Cerebellar nuclear complex (tissue), 1 donor: ENCODE results near the gene SIL1.

Source experiments
- DNase-seq, 2 experiments: peaks; one replicate each; lab custom pipeline; 2025; lab: John Stamatoyannopoulos, UW

Gene SIL1

DNA sequence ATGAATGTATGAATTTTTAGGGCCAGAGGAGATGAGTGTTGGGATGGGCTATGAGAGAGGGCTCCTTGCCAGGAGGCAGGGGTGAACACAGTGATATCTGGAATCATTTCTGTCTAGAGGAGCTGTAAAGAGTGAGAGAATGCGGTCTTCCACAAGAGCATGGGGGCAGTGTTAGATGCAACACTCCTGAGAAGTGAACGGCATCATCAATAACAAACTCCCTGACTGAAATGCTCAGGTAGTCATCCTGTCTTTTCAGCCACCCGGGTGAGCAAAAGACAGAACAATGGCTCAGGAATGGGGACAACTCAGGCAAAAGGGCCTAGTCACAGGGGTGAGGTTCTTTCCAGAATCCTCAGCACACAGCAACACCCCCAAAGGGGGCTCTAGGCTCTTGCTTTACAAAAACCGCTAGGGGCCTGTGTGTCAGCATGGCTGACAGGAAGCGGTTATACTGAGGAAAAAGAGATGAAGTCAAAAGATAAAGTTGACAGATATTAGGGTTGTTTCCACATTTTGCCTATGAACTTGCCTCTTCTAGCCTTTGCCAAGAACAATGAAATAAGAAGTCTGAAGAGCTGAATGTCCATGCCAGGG is 218.4 kb downstream of the SIL1 start:
- DNase-seq = no peak

DNA sequence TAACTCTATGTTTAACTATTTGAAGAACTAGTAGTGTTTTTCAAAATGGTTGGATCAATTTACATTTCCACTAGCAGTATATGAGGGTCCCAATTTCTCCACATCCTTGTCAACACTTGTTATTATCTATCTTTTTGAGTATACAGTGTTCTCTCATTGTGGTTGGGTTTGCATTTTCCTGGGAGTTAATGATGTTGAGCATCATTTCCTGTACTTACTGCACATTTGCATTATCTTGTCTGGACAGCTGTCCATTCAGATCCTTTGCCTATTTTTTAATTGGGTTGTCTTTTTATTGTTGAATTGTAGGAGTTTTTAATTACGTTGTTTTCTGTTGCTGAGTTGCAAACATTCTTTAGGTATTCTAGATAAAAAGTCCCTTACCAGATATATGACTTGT is 219.6 kb downstream of the SIL1 start:
- no peak for DNase-seq

DNA sequence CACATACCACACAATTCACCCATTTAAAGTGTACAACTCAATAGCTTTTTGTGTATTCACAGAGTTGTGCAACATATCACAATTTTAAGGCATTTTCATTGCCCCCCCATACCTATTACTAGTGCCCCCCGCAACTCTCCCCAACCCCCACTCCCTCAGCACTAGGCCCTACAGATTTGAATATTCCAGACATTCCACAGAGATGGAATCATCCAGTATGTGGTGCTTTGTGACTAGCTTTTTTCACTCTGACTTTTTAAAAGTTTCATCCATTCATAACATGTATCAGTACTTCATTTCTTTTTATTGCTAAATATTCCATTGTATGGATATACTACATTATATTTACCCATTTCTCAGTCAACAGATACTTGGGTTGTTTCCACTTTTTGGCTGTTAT is 220.1 kb downstream of the SIL1 start:
- DNase-seq = no peak

DNA sequence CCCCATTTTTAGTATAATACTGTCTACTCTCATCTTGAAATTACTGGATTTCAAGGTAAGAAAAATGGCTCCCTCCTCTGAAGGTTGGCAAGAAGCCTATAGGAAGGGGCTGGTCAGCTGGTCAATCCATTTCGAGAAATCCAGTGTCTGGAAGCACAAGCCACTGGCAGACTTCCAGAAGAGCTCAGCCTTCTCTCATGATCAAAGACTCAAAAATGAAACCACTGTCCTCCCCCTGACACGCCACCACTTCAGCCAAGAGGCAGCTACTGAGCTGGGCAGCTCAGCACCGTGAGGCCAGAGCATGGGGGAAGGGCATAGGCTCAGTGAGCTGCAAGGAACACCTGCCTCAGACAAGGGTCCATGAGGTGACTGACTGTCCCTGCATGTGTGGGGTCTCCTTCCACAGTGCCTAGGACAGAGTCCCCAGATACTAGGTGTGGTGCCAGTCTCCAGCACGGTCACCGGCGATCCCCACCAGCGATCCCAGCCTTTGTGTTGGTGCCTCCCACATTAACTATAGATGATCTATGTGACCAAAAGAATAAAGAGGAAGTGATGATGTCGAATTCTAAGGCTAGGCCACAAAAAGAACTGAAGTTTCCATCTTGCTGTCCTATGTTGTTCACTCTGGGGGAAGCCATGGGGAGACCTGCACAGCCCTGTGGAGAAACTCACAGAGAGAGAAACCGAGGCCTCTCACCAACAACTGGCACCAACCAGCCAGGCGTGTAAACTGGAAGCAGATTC is 222.9 kb downstream of the SIL1 start:
- no peak for DNase-seq

DNA sequence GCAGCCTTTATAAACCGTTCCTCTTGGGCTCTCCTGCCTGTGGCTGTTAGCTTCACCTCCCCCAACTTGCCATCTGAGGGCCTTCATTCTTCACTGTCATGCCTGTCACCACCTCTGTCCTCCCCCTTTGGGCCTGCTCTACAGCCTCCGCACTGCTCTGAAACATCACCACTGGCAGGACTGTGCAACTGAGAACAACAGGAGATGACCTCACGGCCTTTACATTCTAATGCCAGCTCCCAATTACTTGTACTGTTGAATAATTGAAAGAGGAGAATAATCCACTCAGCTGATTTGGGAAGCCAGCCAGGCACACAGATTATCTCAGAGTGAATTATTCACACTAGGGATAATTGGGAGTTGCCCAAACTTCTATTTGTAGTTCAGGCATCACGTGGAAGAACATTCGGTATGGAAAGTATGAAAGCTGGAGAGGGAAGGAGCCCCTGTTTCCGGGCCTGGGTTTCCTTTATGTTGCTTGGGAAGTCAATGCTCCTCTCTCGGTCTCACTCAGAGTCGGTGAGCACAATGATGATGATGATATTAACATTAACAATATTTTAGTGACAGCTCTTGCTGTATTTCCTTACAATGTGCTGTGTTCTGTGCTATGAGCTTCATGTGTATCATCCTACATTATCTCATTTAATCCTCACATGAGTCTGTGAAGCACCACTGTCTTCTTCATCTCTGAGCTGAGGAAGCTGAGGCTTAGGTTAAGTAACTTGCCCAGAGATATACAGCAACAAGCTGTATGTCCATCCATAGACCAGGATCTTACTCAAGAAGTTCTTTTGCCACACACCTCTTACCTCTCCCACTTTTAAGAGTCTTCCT is 223.7 kb downstream of the SIL1 start:
- DNase-seq = peak in 1 of 2 experiments; percentile 3

DNA sequence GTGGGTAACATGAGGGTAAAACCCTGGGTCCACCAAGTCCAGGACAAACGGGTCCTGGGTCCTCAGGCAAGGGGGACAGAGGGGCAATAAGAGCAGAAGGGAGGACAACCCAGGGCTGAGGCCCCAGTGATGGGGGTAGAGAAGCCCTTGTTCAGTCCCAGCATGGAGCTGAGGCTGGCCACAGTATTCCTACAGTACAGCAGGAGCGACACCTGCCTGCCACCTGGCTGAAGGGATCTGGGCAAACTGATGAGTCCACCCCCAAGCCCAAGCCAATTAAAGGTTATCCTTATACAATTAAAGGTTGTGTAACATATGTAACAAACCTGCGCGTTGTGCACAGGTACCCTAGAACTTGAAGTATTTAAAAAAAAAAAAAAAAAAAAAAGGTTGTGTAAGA is 225.3 kb downstream of the SIL1 start:
- no peak for DNase-seq

DNA sequence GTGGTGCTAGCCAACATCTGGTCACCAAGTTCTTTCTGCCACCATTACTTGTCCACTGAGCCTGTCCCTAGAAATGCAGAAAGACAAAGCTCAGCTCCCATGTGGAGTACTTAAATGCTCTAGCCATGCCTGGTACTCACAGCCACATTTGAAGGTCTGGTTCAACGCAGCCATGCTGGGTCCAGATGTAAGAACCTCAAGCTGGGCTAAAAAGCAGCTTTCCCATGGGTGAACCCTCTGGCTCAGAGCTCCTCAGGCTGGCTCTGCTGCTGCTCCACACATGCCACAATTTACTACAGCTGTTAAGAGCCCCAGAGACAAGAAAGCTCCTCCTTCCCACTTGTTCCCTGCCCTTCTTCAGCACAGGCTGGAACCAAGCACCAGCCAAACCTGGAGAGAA is 225.9 kb downstream of the SIL1 start:
- DNase-seq = no peak

DNA sequence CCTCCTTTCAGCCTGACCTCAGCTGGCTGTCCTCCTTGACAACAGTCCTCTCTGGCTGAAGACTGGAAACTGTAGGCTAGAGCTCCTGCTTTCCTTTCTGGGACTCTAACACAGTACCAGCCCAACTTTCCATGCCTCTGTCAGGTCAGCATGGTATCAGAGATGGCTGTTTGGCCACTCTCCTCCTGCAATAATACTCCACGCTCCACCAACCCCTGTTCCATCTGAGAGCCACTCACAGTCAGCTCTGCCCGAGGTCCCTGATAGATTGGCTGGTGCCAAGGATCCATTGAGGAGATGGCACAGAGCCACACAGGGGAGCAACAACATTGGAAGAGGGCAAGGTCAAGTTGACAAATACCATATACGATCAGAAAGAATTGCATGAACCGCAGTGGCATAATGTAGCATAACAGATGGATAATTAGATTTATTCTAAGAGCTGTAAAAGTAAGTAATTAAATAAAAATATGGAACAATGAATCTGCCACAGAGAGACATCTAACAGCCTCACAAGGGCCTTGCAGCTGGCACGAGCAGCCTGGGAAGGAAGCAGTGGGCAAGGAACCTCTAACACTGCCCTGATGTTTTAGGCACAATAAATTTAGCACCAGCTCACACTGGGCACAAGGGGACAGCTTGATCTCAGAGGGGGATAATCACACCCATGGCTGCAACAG is 228.7 kb downstream of the SIL1 start:
- DNase-seq = no peak

DNA sequence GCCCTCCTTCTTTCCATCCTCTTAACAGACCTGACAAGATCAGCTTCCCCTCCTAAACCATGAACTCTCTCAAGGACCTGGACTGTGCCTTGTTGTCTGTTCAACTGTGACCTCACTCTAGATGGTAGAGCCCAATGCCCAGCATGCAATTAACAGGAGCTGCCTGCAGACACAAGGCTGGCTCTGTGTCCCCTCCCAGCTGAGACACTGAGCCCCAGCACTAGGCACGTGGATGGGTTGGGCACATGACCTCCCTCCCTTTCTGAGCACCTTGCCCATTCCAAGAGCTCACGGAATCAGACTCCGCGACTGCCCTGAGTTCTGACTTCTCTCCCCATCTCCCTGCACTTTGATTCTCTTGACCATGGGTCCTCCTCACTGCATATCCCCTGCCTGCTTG is 229.6 kb downstream of the SIL1 start:
- DNase-seq = no peak

DNA sequence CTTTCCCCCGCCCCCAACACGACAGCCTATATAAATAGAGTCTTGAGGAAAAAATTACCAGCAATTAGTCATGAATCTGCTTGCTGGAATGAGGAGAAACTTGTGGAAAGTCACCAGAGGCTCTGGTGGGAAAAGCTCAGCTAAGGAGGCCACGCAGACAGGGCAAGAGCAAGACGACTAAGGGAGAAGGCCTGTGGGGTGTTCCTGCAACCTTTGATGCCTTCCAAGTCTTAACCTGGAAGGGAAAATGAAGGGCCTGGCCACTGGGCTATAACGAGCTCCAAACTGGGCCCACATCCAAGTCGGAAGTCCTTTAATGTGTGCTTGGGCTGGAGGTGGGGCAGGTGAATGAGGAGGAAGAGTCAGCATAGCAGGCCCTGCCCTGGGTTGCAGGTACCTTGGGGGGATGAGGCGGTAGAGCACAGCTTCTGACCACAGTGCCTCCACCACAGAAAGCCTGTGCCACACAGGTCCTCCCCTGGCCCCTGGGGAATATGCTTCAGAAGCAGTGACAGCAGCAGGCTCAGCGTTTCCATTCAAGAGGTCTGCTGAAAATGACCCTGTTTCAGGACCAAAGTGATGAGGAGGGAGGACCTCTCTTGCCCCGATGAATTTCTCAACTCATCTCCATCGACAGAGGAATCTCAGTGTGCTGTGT is 230.2 kb downstream of the SIL1 start:
- DNase-seq = no peak

DNA sequence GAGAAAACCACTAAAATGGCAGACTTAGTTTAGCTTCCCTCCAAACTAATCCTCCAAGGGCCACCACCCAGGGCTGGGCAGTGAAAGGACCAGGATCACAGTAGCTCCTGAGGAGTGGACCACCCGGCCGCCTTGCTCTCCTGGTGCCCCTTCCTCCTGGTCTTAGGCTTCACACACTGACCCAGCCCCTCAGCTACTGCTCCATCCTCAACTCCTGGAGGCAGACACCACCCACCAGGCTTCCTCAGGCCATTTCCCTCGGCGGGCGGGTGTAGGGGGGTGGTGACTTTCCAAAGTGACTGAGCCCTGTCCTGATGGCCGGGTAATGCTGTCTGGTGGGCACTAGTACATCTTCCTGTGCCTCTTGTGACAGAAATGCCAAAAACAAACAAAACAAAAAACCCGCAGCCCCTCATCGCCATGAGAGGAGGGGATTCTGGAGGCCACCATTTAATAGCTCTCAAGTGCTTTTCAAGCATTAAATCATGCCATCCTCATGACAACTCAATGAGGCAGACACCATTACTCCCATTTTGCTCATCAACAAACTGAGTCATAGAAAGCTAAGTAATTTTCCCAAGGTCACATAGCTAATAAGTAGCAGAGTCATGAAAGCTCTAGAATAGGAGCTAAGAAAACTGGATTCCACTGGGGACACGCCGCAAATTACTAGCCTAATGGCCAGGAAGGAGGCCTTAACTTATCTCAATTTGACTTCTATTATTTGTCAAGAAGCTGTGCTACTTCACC is 231.8 kb downstream of the SIL1 start:
- no peak for DNase-seq

DNA sequence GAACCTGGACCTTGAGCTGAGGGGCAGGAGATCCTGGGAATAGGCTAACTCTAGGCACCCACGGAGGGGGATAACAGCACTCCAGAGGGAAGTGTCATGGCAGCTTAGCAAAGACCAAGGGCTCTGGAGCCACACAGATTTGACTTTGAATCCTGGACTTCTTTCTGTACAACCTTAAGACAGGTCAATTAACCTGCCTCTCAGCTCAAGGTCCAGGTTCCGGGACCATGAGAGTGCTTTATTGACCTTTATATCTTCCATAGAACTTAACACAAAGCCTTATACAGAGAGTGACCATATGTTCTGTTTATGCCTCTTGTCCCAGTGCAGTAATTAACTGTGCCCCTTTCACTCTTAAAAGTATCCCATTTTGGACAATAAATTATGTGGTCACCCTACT is 232.5 kb downstream of the SIL1 start:
- no peak for DNase-seq

DNA sequence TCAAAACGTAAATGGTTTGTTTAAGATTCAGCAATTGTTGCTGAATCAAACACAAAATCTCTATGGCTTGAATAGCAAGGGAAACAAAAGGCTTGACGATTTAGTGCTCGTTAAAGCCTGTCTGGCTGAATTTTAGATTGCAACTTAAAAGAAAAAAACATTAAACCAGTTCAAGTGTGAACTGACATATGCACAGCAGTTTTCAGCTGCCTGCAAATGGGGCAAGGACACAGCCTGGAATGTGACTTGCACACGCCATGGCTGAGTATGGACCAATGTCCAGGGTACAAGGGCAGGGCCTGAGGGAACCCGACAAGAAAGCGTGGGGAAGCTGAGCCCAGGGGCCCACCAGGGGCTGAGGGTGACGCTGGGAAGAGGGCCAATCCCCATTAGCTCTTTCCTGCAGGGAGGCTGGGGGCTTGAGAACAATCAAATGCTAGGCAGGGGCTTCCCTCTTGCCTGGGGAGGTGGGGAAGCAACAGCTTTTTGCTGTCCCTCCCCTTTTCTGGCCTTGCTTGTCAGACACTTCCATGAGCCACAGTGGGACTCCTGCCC is 233.4 kb downstream of the SIL1 start:
- DNase-seq = no peak

DNA sequence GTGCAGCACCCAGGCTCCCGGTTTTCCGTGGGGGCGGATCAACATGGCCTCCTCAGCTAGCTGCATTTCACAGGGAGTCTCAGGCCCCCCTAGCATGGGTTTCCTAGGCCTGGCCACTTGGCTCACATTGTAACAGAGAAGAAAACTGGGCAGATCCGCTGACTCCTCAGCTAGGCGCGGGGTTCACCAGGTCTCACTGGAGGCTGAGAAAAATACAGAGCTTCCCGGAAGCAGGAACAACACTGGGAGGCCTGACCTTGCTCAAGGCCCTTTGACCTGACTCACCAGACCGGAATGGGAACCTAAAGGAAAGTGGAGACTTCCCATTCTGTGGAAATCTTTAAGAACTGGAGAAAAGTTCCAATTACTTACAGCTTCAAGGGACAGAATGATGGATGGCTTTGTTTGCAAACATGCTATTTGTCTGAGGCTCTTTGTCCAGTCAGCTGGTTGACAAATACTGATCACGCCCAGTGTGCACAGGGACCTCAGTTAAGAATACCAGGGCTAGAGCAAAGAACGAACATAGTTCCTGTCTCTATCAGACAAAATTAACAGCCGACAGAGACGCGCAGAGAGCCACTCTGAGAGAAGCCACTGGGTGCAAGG is 234.3 kb downstream of the SIL1 start:
- DNase-seq = no peak

DNA sequence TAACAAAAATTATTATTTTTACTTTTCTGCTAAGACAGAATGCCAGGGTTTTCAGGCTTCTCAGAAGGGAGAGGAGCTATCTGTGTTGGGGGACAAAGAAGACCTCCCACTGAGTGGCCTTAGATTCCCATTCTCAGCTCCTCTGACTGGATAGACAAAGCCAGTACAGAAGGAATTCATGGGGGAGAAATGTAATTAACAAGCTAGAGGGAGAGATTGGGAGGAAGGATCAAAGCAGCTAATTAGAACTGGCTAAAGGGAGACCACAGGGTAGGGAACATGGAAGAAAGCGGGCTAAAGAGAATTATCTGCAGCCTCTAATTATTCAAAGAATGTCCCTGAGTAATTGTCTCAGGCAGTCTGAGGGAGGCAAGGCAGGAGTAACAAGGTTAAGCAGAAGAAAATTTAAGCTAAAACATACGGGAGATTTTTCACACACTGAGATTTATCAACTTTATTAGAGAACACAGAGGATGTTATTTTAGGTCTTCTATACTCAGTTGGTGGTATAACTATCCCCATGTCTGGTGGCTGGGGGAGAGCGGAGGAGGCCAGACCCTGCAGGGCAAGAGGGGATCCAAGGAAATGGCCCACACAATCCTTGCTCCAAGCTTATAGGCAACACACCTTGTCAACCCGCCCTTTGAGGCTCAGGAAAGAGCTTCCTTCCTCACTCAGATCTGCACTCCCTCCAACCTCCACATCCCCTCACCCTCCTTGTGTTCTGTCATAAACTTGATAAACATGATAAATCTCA is 235.4 kb downstream of the SIL1 start:
- DNase-seq = no peak

DNA sequence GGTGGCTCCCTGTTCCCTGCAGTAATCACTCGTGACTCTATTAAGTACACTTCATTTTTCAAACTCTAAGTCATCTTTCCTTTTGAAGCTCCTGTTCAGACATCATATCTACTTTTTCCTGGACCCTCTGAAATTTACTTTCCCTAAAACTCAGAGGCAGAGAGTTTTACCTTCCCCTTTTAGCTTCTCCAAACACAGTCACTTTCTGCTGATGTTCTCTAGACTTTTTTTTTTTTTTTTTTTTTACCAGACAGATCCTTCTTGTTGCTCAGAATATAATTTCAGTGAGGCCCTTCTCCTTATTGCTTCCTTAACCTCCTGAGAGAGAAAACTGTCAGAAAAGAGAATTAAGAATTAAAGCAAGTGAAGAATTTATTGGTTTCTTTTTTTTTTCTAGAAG is 236.4 kb downstream of the SIL1 start:
- no peak for DNase-seq

DNA sequence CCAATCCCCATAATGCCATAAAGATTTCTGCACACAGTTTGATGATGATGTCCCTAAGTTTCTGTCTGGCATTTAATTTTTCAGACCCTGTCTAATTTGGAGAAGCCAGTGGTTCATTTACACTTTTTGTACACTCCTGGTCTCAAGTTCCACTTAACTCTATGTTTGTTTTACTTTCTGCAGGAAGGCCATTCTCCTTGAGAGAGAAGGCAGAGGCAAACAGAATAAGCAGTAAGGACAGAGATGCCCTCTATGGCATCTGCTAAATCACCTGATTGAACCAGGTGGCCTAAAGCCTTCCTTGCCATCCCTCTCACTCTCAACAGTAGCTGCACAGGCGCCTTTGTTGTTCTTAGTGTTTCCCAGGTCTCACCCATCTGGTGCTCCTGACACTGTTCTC is 236.9 kb downstream of the SIL1 start:
- DNase-seq = no peak

DNA sequence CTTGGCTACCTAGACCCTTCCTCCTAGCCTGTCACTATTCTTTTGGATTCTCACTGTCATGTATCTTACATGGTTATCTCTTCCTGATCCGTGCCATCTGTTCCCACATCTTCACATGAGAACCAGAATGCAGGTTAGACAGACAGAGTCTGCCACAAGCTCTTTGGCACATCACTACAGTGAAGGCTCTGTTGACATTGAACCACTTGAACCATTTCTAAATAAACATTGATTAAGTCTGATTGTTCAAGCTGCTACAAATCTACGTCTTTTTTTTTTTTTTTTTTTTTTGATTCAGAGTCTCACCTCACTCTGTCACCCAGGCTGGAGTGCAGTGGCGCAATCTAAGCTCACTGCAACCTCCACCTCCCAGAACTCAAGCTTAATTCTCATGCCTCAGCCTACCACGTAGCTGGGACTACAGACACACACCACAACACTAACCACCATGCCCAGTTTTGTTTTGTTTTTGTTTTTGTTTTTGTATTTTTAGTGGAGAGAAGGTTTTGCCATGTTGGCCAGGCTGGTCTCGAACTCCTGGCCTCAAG is 237.9 kb downstream of the SIL1 start:
- no peak for DNase-seq

DNA sequence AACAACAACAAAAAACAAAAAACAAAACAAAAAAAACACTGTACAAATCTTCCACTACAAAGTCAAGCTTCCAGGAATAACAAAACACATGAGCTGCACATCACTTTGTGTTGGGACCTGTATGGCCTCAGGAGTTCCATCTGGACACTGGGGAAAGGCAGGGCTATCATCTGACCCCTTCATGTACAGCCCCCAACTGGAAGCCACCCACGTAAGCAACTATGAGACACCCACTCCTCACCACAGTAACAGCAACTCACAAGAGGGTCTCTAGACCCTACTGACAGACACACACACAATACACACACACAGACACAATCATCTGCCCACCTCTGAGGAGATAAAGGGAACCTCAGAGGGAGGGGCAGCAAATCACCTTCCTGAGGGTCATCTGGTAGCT is 241.4 kb downstream of the SIL1 start:
- no peak for DNase-seq
